Measurements from ENCODE around the gene KIF16B. TPM values are rescaled to one million over a fixed set of nuclear protein-coding genes. Genes with fewer than 3 reads are reported as not detected.

Gene KIF16B
- total and polyA plus RNA-seq, 2 of the 8 experiments (the other 6 are each of a cell fraction or from before 2014, with no cell fraction given) = 3.0 to 9.2 TPM

DNA sequence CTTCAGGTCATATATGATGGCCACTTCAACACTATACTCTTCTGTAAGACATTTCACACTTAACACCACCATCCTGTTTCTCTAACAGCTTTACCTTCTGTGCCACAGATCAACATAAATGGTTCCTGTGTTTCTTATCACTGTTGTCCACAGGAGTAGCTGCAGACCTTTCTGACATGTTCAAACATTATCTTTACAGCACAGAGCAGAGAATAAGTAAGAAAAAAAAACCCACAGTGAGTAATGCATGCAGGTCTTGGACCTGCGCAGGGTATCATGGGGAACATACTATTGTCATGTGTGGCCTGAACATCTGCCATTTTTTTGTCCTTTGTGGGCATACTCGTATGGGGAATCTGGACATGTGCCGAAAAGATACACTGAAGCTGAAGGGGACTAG lies 161.9 kb downstream of the KIF16B start:
- POLR2A ChIA-PET (ENCODE audit: partially characterized antibody) = no interaction called here
- Histone ChIP-seq H2AK5ac (ENCODE audit: low read depth, low read length) (no peak overlapping the region), H3K56ac (replicated peaks; ENCODE audit: insufficient read length, low read depth, low read length) (no peak overlapping the region), H2BK120ac (replicated peaks; ENCODE audit: low read depth, low read length) (no peak overlapping the region), H4K5ac (ENCODE audit: insufficient read length, low read depth, low read length) (no peak overlapping the region), H2BK15ac (ENCODE audit: low read length) (no peak overlapping the region), H3K14ac (ENCODE audit: insufficient read length) (no peak overlapping the region), H2AFZ (ENCODE audit: low read length) (no peak overlapping the region), H3K4me3 (ENCODE audit: extremely low read depth in 1 of 4, insufficient read depth in 2 of 4, low read depth in 3 of 4, low read length in 4 of 4) (no peak overlapping the region), H3K4me1 (replicated peaks in 1 of 4; ENCODE audit: control insufficient read depth in 3 of 4, insufficient read depth in 4 of 4, low read length in 3 of 4) (no peaks in the 10 kb centered on the region), H4K8ac (ENCODE audit: extremely low read depth, insufficient read depth, low read length) (no peak overlapping the region), H4K91ac (replicated peaks; ENCODE audit: insufficient read length, low read length) (no peak overlapping the region), H3K79me2 (ENCODE audit: control insufficient read depth in 1 of 2, insufficient read depth in 2 of 2, low read length in 2 of 2) (no peaks in the 10 kb centered on the region), H3K27me3 (replicated peaks in 1 of 4; ENCODE audit: control insufficient read depth in 3 of 4, extremely low read depth in 1 of 4, insufficient read depth in 3 of 4, low read length in 3 of 4) (no peaks in the 10 kb centered on the region), H3K79me1 (ENCODE audit: low read depth, low read length) (no peaks in the 10 kb centered on the region; the same call in 1 of the 2 replicates), H3K36me3 (ENCODE audit: control insufficient read depth in 2 of 4, insufficient read depth in 4 of 4, low read length in 3 of 4) (no peaks in the 10 kb centered on the region), H4K20me1 (replicated peaks in 1 of 2; ENCODE audit: control insufficient read depth in 1 of 2, insufficient read depth in 2 of 2, low read length in 2 of 2) (no peaks in the 10 kb centered on the region), H3K9ac (replicated peaks in 1 of 4; ENCODE audit: extremely low read depth in 1 of 4, low read depth in 3 of 4, low read length in 3 of 4) (no peak overlapping the region), H3K4me2 (ENCODE audit: insufficient read depth in 1 of 2, low read depth in 2 of 2, low read length in 2 of 2) (no peak overlapping the region), H3K18ac (ENCODE audit: extremely low read depth, low read length) (no peak overlapping the region), H3K23ac (ENCODE audit: insufficient read length) (no peak overlapping the region), H2BK20ac (ENCODE audit: low read length) (no peak overlapping the region), H3K23me2 (ENCODE audit: low read depth, low read length) (no peaks in the 10 kb centered on the region), H2BK5ac (ENCODE audit: low read depth, low read length) (no peak overlapping the region), H3K4ac (replicated peaks; ENCODE audit: insufficient read length, low read depth, low read length) (no peak overlapping the region), H2BK12ac (ENCODE audit: low read depth, low read length) (no peak overlapping the region), H3K27ac (ENCODE audit: low read depth, low read length) (no peak overlapping the region), H3K9me3 (ENCODE audit: insufficient read depth in 2 of 2, low read depth in 1 of 2, low read length in 1 of 2) (no peaks in the 10 kb centered on the region)
- WGBS, 2 experiments (ENCODE audit: extremely low coverage in 1 of 2, insufficient coverage in 1 of 2, insufficient read length in 1 of 2, insufficient replicate concordance in 2 of 2, low coverage in 1 of 2, low lambda C conversion rate in 2 of 2, missing lambda C conversion rate in 1 of 2) = 93% methylated on average over 3 of the region's 3 CpGs; no CpG with 5 or more reads in 1 of the 2 experiments
- CTCF ChIA-PET (ENCODE audit: partially characterized antibody) = no interaction called here
- TF ChIP-seq TAF7 (optimal IDR thresholded peaks at IDR 0.05; ENCODE audit: borderline replicate concordance, low read depth, low read length) = no peak
- no peak for TF ChIP-seq CHD1 (IDR thresholded peaks at IDR 0.05; ENCODE audit: low read depth, low read length)
- no peak for FAIRE-seq
- no peak for DNase-seq (ENCODE audit: low read depth in 1 of 2, low spot score in 2 of 2)

All from H1 (cell line).